ENCODE measurements around the gene MKNK2. TPM values are rescaled to one million over a fixed set of nuclear protein-coding genes. Genes with fewer than 3 reads are reported as not detected.

The MKNK2 gene
- total and polyA plus RNA-seq, 2 of the 13 experiments (the other 11 are each of a cell fraction or from before 2014, with no cell fraction given) = 44.9 to 112 TPM

- no peak for TF ChIP-seq STAT6 (CRISPR knock-in tag; IDR thresholded peaks at IDR 0.05; ENCODE audit: borderline replicate concordance)
- TF ChIP-seq RBFOX2 (IDR thresholded peaks at IDR 0.05; ENCODE audit: low read depth, low read length) = peak; percentile 70
These were observed 6.9 kb downstream of the MKNK2 start (continued) for GRCh38 chr19:2043961-2044708.

GRCh38 chr19:2043251-2043641 is 7.8 kb downstream of the MKNK2 start:
- FAIRE-seq (no peak), ATAC-seq (no peak), DNase-seq (ENCODE audit: low spot score) (no peak)
- Histone ChIP-seq H2AFZ (ENCODE audit: low read length) (no peak overlapping the region), H3K9ac (ENCODE audit: insufficient read depth, low read depth, low read length) (no peak overlapping the region), H4K20me1 (ENCODE audit: insufficient read depth, low read length) (peaks cover 24% of the 10 kb centered on the region; the same call in 1 of the 2 replicates), H3K79me2 (ENCODE audit: insufficient read depth, low read length) (peaks cover 10% of the 10 kb centered on the region), H3K4me3 (replicated peaks in 1 of 3; ENCODE audit: insufficient read depth in 1 of 3, low read depth in 2 of 3, low read length in 3 of 3) (no peak overlapping the region), H3K27ac (ENCODE audit: extremely low read length, insufficient read depth, low read length) (no peak overlapping the region), H3K4me2 (ENCODE audit: low read depth, low read length) (no peak overlapping the region), H3K27me3 (ENCODE audit: control insufficient read depth in 1 of 2, insufficient read depth in 2 of 2, low read length in 2 of 2) (no peaks in the 10 kb centered on the region), H3K9me3 (ENCODE audit: low read length) (no peaks in the 10 kb centered on the region), H3K4me1 (ENCODE audit: insufficient read depth, low read length) (peaks cover 16% of the 10 kb centered on the region), H3K36me3 (replicated peaks in 1 of 2; ENCODE audit: control insufficient read depth in 1 of 2, insufficient read depth in 2 of 2, low read length in 2 of 2) (peaks cover 21 to 60% of the 10 kb centered on the region in 2 experiments)
- BruUV-seq (replicated peaks) = no TSS peak
- intact Hi-C loops (cut with micrococcal nuclease; ENCODE audit: unreplicated experiment) = no loop called here
- in situ Hi-C loops (cut with HindIII; ENCODE audit: extremely low pct_ligation_motif_present, low pct_unique_long_range_greater_than_20kb) = no loop called here
- CTCF ChIA-PET (ENCODE audit: low intra/inter-chr PET ratio, low total read pairs) = no interaction called here
- TF ChIP-seq TIGD3 (CRISPR knock-in tag; IDR thresholded peaks at IDR 0.05; ENCODE audit: borderline replicate concordance) (no peak), ZNF33A (CRISPR knock-in tag; IDR thresholded peaks at IDR 0.05; ENCODE audit: borderline replicate concordance) (no peak), MXD3 (CRISPR knock-in tag; IDR thresholded peaks at IDR 0.05) (no peak), ZNF10 (CRISPR knock-in tag; IDR thresholded peaks at IDR 0.05; ENCODE audit: borderline replicate concordance, low read depth) (no peak), ZNF558 (CRISPR knock-in tag; IDR thresholded peaks at IDR 0.05; ENCODE audit: borderline replicate concordance) (no peak), SOX13 (IDR thresholded peaks at IDR 0.05) (no peak), SOX13 (CRISPR knock-in tag; conservative IDR thresholded peaks at IDR 0.05 in 1 of 2, IDR thresholded peaks at IDR 0.05 in 1 of 2) (no peak), DZIP1 (CRISPR knock-in tag; IDR thresholded peaks at IDR 0.05) (no peak)
- WGBS (ENCODE audit: low lambda C conversion rate) = 95% methylated on average over 4 of the region's 9 CpGs
- POLR2A ChIA-PET = interaction anchor here (1.1 to 1.2 kb wide), 2 partner anchors 8 to 16 kb away, joined by 3 to 4 read pairs; no protein-coding TSS in a partner anchor

Data from HepG2 (cell line).